Stimulated activated naive CD4-positive, alpha-beta T cell (primary cell): ENCODE results near the gene ZDHHC3.
"Not testable (repeated sequence)": the region's sequence is repeated elsewhere in the genome, so short reads cannot be mapped to it uniquely, and the experiment has no call there.

Experiments used
- DNase-seq, 6 experiments: peaks; one replicate each; lab custom pipeline; 2025; lab: John Stamatoyannopoulos, UW

The ZDHHC3 gene

GRCh38 chr3:44963571-44964325, 12.2 kb downstream of the ZDHHC3 start:
- no peak for DNase-seq

- DNase-seq = no peak
Measured at GRCh38 chr3:44962621-44963393, 13.2 kb downstream of the ZDHHC3 start.

- DNase-seq = no peak
Measured at GRCh38 chr3:44961888-44962287, 14.1 kb downstream of the ZDHHC3 start.

GRCh38 chr3:44960387-44961026, 15.5 kb downstream of the ZDHHC3 start:
- DNase-seq = no peak

- DNase-seq = no peak
Measured at GRCh38 chr3:44958386-44958785, 17.6 kb downstream of the ZDHHC3 start.

- DNase-seq = no peak
Measured at GRCh38 chr3:44957986-44958385, 18.0 kb downstream of the ZDHHC3 start.

- no peak for DNase-seq
Measured at GRCh38 chr3:44955917-44956316, 20.1 kb downstream of the ZDHHC3 start.

GRCh38 chr3:44954962-44955361, 21.0 kb downstream of the ZDHHC3 start:
- no peak for DNase-seq

GRCh38 chr3:44954304-44954703, 21.7 kb downstream of the ZDHHC3 start:
- DNase-seq = no peak

- no peak for DNase-seq
Measured at GRCh38 chr3:44952689-44953088, 23.3 kb downstream of the ZDHHC3 start.

- DNase-seq = no peak
Measured at GRCh38 chr3:44950275-44950734, 25.7 kb downstream of the ZDHHC3 start.

GRCh38 chr3:44949770-44950169, 26.2 kb downstream of the ZDHHC3 start:
- not testable (repeated sequence) for DNase-seq

- DNase-seq = no peak
Measured at GRCh38 chr3:44948239-44948638, 27.7 kb downstream of the ZDHHC3 start.

- no peak for DNase-seq
Measured at GRCh38 chr3:44942202-44942921, 33.6 kb downstream of the ZDHHC3 start.

GRCh38 chr3:44939581-44940036, 36.4 kb downstream of the ZDHHC3 start:
- no peak for DNase-seq

- DNase-seq = no peak
Measured at GRCh38 chr3:44932986-44933944, 42.7 kb downstream of the ZDHHC3 start.

GRCh38 chr3:44932271-44932670, 43.7 kb downstream of the ZDHHC3 start:
- DNase-seq = no peak

GRCh38 chr3:44931791-44932190, 44.2 kb downstream of the ZDHHC3 start:
- DNase-seq = no peak

- no peak for DNase-seq
Measured at GRCh38 chr3:44930911-44931310, 45.1 kb downstream of the ZDHHC3 start.

- DNase-seq = no peak
Measured at GRCh38 chr3:44929782-44930181, 46.2 kb downstream of the ZDHHC3 start.

GRCh38 chr3:44927371-44927770, 48.6 kb downstream of the ZDHHC3 start:
- DNase-seq = no peak
